ENCODE measurements around the gene AKR7A2.

Gene AKR7A2

DNA sequence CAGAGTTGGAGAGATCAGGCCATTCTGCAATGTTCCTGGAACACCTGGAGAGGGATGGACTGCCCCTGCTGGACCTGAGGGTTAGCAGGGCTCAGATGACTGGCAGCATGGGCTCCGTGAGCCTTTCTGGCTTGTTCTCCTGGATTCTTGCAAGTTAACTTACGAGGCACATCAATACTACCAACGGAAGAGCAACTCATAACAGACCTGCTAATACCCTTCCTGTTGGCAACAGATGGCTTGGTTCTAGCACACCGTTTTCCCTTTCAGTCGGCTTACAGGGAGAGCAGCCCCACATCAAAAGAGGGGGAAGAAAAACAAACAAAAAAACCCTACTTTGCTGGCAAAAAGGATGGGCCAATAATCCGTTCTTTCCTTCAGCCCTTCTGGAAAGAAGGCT, 48.1 kb upstream of the AKR7A2 start:
- Histone ChIP-seq H3K27me3 (ENCODE audit: insufficient read depth, poor library complexity, severe bottlenecking) (no peaks in the 10 kb centered on the region), H3K4me3 (replicated peaks; ENCODE audit: insufficient read depth, low read length) (no peak overlapping the region), H3K27ac (replicated peaks) (no peak overlapping the region)
- DNase-seq (ENCODE audit: low read depth in 1 of 2, low spot score in 1 of 2), result no peak
- TF ChIP-seq SPI1 (IDR thresholded peaks at IDR 0.05; ENCODE audit: borderline replicate concordance, low read depth) (no peak), GABPA (IDR thresholded peaks at IDR 0.05; ENCODE audit: low read depth) (no peak), POLR2AphosphoS5 (IDR thresholded peaks at IDR 0.05; ENCODE audit: low read depth) (no peak)
- TF ChIP-seq, protein P1, sequence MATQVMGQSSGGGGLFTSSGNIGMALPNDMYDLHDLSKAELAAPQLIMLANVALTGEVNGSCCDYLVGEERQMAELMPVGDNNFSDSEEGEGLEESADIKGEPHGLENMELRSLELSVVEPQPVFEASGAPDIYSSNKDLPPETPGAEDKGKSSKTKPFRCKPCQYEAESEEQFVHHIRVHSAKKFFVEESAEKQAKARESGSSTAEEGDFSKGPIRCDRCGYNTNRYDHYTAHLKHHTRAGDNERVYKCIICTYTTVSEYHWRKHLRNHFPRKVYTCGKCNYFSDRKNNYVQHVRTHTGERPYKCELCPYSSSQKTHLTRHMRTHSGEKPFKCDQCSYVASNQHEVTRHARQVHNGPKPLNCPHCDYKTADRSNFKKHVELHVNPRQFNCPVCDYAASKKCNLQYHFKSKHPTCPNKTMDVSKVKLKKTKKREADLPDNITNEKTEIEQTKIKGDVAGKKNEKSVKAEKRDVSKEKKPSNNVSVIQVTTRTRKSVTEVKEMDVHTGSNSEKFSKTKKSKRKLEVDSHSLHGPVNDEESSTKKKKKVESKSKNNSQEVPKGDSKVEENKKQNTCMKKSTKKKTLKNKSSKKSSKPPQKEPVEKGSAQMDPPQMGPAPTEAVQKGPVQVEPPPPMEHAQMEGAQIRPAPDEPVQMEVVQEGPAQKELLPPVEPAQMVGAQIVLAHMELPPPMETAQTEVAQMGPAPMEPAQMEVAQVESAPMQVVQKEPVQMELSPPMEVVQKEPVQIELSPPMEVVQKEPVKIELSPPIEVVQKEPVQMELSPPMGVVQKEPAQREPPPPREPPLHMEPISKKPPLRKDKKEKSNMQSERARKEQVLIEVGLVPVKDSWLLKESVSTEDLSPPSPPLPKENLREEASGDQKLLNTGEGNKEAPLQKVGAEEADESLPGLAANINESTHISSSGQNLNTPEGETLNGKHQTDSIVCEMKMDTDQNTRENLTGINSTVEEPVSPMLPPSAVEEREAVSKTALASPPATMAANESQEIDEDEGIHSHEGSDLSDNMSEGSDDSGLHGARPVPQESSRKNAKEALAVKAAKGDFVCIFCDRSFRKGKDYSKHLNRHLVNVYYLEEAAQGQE (IDR thresholded peaks at IDR 0.05; ENCODE audit: insufficient replicate concordance, low read depth), result no peak
- TF ChIP-seq, protein P2, sequence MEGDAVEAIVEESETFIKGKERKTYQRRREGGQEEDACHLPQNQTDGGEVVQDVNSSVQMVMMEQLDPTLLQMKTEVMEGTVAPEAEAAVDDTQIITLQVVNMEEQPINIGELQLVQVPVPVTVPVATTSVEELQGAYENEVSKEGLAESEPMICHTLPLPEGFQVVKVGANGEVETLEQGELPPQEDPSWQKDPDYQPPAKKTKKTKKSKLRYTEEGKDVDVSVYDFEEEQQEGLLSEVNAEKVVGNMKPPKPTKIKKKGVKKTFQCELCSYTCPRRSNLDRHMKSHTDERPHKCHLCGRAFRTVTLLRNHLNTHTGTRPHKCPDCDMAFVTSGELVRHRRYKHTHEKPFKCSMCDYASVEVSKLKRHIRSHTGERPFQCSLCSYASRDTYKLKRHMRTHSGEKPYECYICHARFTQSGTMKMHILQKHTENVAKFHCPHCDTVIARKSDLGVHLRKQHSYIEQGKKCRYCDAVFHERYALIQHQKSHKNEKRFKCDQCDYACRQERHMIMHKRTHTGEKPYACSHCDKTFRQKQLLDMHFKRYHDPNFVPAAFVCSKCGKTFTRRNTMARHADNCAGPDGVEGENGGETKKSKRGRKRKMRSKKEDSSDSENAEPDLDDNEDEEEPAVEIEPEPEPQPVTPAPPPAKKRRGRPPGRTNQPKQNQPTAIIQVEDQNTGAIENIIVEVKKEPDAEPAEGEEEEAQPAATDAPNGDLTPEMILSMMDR (IDR thresholded peaks at IDR 0.05; ENCODE audit: insufficient read depth, low read length), result no peak

DNA sequence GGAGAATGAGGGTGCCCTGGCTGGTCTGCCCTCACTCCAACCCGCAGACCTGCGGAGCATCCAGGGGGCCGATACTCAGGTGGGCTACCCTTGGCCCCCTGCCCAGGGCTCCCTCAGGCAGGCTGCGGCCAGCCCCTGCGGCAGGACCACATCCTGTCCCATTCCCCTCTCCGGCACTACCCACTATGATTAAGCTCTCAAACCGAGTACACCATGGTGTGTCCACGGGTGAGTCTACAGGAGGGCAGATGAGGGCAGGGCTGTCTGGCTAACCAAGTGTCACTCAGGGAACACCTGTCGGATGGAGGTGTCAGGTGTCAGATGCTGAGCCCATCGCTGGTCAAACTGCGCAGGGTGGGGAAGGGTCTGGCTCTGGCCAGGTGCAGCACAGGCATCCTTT, 47.4 kb upstream of the AKR7A2 start:
- DNase-seq (ENCODE audit: low read depth in 1 of 2, low spot score in 1 of 2), result no peak
- no peaks in the 10 kb centered on the region for H3K27me3 ChIP-seq (ENCODE audit: insufficient read depth, poor library complexity, severe bottlenecking)
- no peak for TF ChIP-seq POLR2AphosphoS5 (IDR thresholded peaks at IDR 0.05; ENCODE audit: low read depth)
- no peak overlapping the region for H3K4me3 ChIP-seq (replicated peaks; ENCODE audit: insufficient read depth, low read length)
- no peak overlapping the region for H3K27ac ChIP-seq (replicated peaks)

DNA sequence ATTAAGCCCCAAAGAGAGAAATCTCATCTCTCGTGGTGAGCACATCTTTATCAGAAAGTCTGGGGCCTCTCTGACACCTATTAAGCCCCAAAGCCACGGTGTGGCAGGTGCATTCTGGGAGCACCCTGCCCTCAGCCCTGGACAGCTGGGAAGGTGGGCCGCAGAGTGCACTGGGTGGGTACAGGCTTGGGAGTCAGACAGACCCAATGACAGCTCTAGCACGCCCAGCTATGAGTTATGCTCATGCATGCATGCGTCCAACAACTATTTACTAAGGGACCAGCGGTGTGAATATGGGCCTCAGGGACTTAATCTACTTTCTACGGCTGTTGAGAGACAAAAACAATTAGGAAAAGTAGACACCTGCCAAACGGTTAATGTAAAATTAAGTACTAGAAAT, 46.8 kb upstream of the AKR7A2 start:
- H3K4me3 ChIP-seq (replicated peaks; ENCODE audit: insufficient read depth, low read length), result no peak overlapping the region
- H3K27me3 ChIP-seq (ENCODE audit: insufficient read depth, poor library complexity, severe bottlenecking), result no peaks in the 10 kb centered on the region
- DNase-seq (ENCODE audit: low read depth in 1 of 2, low spot score in 1 of 2), result no peak
- no peak overlapping the region for H3K27ac ChIP-seq (replicated peaks)
- TF ChIP-seq, protein P2 (IDR thresholded peaks at IDR 0.05; ENCODE audit: insufficient read depth, low read length), result no peak
- TF ChIP-seq, protein P1 (IDR thresholded peaks at IDR 0.05; ENCODE audit: insufficient replicate concordance, low read depth), result no peak
- TF ChIP-seq GABPA (IDR thresholded peaks at IDR 0.05; ENCODE audit: low read depth), result no peak
- no peak for TF ChIP-seq POLR2AphosphoS5 (IDR thresholded peaks at IDR 0.05; ENCODE audit: low read depth)
- TF ChIP-seq SPI1 (IDR thresholded peaks at IDR 0.05; ENCODE audit: borderline replicate concordance, low read depth), result no peak

DNA sequence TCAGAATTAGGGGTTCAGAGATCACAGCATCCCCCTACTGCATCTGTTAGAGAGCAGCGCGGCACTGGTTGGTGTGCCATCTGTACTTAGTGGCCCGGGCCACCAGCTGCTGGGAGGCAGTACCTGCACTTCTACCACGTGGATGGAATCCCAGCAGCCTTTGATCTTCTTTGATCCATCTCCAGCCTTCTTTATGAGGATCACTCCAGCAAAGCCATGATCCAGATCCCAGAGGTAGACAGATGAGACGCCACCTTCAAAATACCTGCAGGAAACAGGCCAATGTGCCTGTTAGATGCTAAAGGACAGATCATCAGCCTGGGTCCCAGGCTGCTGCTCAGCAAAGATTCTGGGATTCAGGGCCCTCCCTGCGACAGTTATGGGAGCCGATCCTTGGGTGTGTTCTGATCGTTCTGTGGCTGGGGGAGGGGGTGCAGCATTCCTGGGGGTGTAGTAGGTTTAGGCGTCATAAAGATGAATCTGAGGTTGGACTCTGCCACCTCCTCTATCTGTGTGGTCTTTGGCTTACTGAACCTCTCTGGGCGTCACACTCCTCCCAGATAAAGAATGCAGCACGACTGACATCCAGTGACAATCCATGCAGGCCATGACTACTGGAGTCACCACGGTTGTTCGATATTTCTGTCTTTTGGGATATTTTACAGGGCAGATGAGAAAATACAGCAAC, 45.5 kb upstream of the AKR7A2 start:
- Histone ChIP-seq H3K27ac (replicated peaks) (no peak overlapping the region), H3K4me3 (replicated peaks; ENCODE audit: insufficient read depth, low read length) (no peak overlapping the region), H3K27me3 (ENCODE audit: insufficient read depth, poor library complexity, severe bottlenecking) (no peaks in the 10 kb centered on the region)
- DNase-seq (ENCODE audit: low read depth in 1 of 2, low spot score in 1 of 2), result no peak
- no peak for TF ChIP-seq POLR2AphosphoS5 (IDR thresholded peaks at IDR 0.05; ENCODE audit: low read depth)
- TF ChIP-seq GABPA (IDR thresholded peaks at IDR 0.05; ENCODE audit: low read depth), result no peak
- no peak for TF ChIP-seq SPI1 (IDR thresholded peaks at IDR 0.05; ENCODE audit: borderline replicate concordance, low read depth)
- TF ChIP-seq, protein P2 (IDR thresholded peaks at IDR 0.05; ENCODE audit: insufficient read depth, low read length), result no peak
- TF ChIP-seq, protein P1 (IDR thresholded peaks at IDR 0.05; ENCODE audit: insufficient replicate concordance, low read depth), result no peak

Measured in HL-60 (cell line).